ENCODE data around the gene PRKCE. TPM values are rescaled to one million over a fixed set of nuclear protein-coding genes. Genes with fewer than 3 reads are reported as not detected.

Gene PRKCE
- total and polyA plus RNA-seq, 2 donors (not counting 1 experiment from before 2014, with no cell fraction given), result 23.6 to 271 TPM

GRCh38 chr2:45685260-45685659 is 33.8 kb downstream of the PRKCE start:
- H3K9me3 ChIP-seq (ENCODE audit: control extremely low read depth in 1 of 3, control insufficient read depth in 2 of 3, insufficient read depth in 1 of 3, low read length in 2 of 3), result no peaks in the 10 kb centered on the region
- H3K4me1 Mint-ChIP-seq, result peaks cover 65% of the 10 kb centered on the region
- no peaks in the 10 kb centered on the region for H3K27me3 ChIP-seq (replicated peaks in 1 of 4; ENCODE audit: control extremely low read depth in 1 of 4, control insufficient read depth in 3 of 4, insufficient read depth in 4 of 4, low read length in 3 of 4)
- no peak overlapping the region for H3K4me3 Mint-ChIP-seq
- POLR2A ChIA-PET, result no interaction called here
- DNase-seq (no peak), ATAC-seq (ENCODE audit: low read depth) (no peak)
- CTCF ChIA-PET, result interaction anchor here (1.2 to 1.7 kb wide), 3 partner anchors 36 to 250 kb away, joined by 3 to 5 read pairs (median 3); no protein-coding TSS in a partner anchor
- no peak overlapping the region for H3K27ac Mint-ChIP-seq
- H3K79me2 ChIP-seq (ENCODE audit: control insufficient read depth, insufficient read depth, low read length), result peaks cover 95% of the 10 kb centered on the region
- no peaks in the 10 kb centered on the region for H3K27me3 Mint-ChIP-seq
- no peak overlapping the region for H3K9ac ChIP-seq (ENCODE audit: low read length)
- no peaks in the 10 kb centered on the region for H3K9me3 Mint-ChIP-seq (ENCODE audit: insufficient read depth)
- H3K4me2 ChIP-seq (replicated peaks; ENCODE audit: low read depth, low read length, poor library complexity, severe bottlenecking), result no peak overlapping the region
- H2AFZ ChIP-seq (ENCODE audit: insufficient read depth, low read depth, low read length, poor library complexity, severe bottlenecking), result no peak overlapping the region
- H3K36me3 ChIP-seq (replicated peaks in 1 of 2; ENCODE audit: control extremely low read depth in 1 of 2, control insufficient read depth in 1 of 2, extremely low read depth in 1 of 2, insufficient read depth in 2 of 2, low read length in 1 of 2), result no peaks in the 10 kb centered on the region
- H4K20me1 ChIP-seq (ENCODE audit: control insufficient read depth, insufficient read depth, low read length, poor library complexity, severe bottlenecking), result peaks cover 65% of the 10 kb centered on the region
- peaks cover 32% of the 10 kb centered on the region in 2 donors for H3K4me1 ChIP-seq (ENCODE audit: control insufficient read depth in 2 of 2, insufficient read depth in 2 of 2, low read length in 2 of 2)
- intact Hi-C loops (cut with micrococcal nuclease), result no loop called here
- WGBS (ENCODE audit: insufficient coverage), result 73% methylated on average over 3 of the region's 3 CpGs
- H3K27ac ChIP-seq (ENCODE audit: low read length in 2 of 2), result no peak overlapping the region
- TF ChIP-seq EZH2 (IDR thresholded peaks at IDR 0.05; ENCODE audit: borderline replicate concordance, insufficient read depth, low read depth, low read length, poor library complexity, severe bottlenecking), result no peak
- no peak for TF ChIP-seq CTCF (IDR thresholded peaks at IDR 0.05)
- H3K4me3 ChIP-seq (ENCODE audit: control extremely low read depth in 1 of 5, extremely low read depth in 1 of 5, insufficient read depth in 1 of 5, low read depth in 2 of 5, low read length in 4 of 5), result no peak overlapping the region

GRCh38 chr2:45687964-45688363 is 36.5 kb downstream of the PRKCE start:
- Histone ChIP-seq H3K9me3 (ENCODE audit: control extremely low read depth in 1 of 3, control insufficient read depth in 2 of 3, insufficient read depth in 1 of 3, low read length in 2 of 3) (no peaks in the 10 kb centered on the region), H3K79me2 (ENCODE audit: control insufficient read depth, insufficient read depth, low read length) (peaks cover 93% of the 10 kb centered on the region), H3K4me1 (ENCODE audit: control insufficient read depth in 2 of 2, insufficient read depth in 2 of 2, low read length in 2 of 2) (peaks cover 43 to 46% of the 10 kb centered on the region in 2 donors), H2AFZ (ENCODE audit: insufficient read depth, low read depth, low read length, poor library complexity, severe bottlenecking) (no peak overlapping the region), H3K27me3 (replicated peaks in 1 of 4; ENCODE audit: control extremely low read depth in 1 of 4, control insufficient read depth in 3 of 4, insufficient read depth in 4 of 4, low read length in 3 of 4) (no peaks in the 10 kb centered on the region), H3K4me3 (ENCODE audit: control extremely low read depth in 1 of 5, extremely low read depth in 1 of 5, insufficient read depth in 1 of 5, low read depth in 2 of 5, low read length in 4 of 5) (no peak overlapping the region), H4K20me1 (ENCODE audit: control insufficient read depth, insufficient read depth, low read length, poor library complexity, severe bottlenecking) (peaks cover 44% of the 10 kb centered on the region), H3K36me3 (replicated peaks in 1 of 2; ENCODE audit: control extremely low read depth in 1 of 2, control insufficient read depth in 1 of 2, extremely low read depth in 1 of 2, insufficient read depth in 2 of 2, low read length in 1 of 2) (no peaks in the 10 kb centered on the region), H3K9ac (ENCODE audit: low read length) (no peak overlapping the region), H3K27ac (ENCODE audit: low read length in 2 of 2) (no peak overlapping the region), H3K4me2 (replicated peaks; ENCODE audit: low read depth, low read length, poor library complexity, severe bottlenecking) (peak overlapping the region; percentile 10)
- TF ChIP-seq CTCF (IDR thresholded peaks at IDR 0.05) (no peak), EZH2 (IDR thresholded peaks at IDR 0.05; ENCODE audit: borderline replicate concordance, insufficient read depth, low read depth, low read length, poor library complexity, severe bottlenecking) (no peak)
- WGBS (ENCODE audit: insufficient coverage), result 100% methylated on average over 1 of the region's 1 CpG
- ChIA-PET POLR2A (no interaction called here), CTCF (interaction anchor here (1.0 to 1.5 kb wide), 2 partner anchors 15 to 91 kb away, joined by 3 to 4 read pairs; no protein-coding TSS in a partner anchor)
- H3K4me1 Mint-ChIP-seq, result peaks cover 65% of the 10 kb centered on the region
- intact Hi-C loops (cut with micrococcal nuclease), result no loop called here
- no peak for DNase-seq
- H3K27ac Mint-ChIP-seq, result no peak overlapping the region
- no peak for ATAC-seq (ENCODE audit: low read depth)
- no peaks in the 10 kb centered on the region for H3K27me3 Mint-ChIP-seq
- no peak overlapping the region for H3K4me3 Mint-ChIP-seq
- H3K9me3 Mint-ChIP-seq (ENCODE audit: insufficient read depth), result no peaks in the 10 kb centered on the region
